ENCODE data around the gene APLN. TPM values are rescaled to one million over a fixed set of nuclear protein-coding genes. Genes with fewer than 3 reads are reported as not detected.

The APLN gene
- total and polyA plus RNA-seq, 2 of the 13 experiments (the other 11 are each of a cell fraction or from before 2014, with no cell fraction given) = 0.02 to 0.17 TPM

- no peak for TF ChIP-seq HNF1B (CRISPR knock-in tag; IDR thresholded peaks at IDR 0.05)
- TF ChIP-seq DZIP1 (CRISPR knock-in tag; IDR thresholded peaks at IDR 0.05) = no peak
- no peak for TF ChIP-seq MED1 (CRISPR knock-in tag; IDR thresholded peaks at IDR 0.05)
- no peak for TF ChIP-seq ZNF160 (CRISPR knock-in tag; IDR thresholded peaks at IDR 0.05)
- TF ChIP-seq, protein P1, sequence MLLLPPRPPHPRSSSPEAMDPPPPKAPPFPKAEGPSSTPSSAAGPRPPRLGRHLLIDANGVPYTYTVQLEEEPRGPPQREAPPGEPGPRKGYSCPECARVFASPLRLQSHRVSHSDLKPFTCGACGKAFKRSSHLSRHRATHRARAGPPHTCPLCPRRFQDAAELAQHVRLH (CRISPR knock-in tag; IDR thresholded peaks at IDR 0.05; ENCODE audit: borderline replicate concordance, low read depth) = no peak
- no peak for TF ChIP-seq ZNF33A (CRISPR knock-in tag; IDR thresholded peaks at IDR 0.05; ENCODE audit: borderline replicate concordance)
- TF ChIP-seq XRCC5 (optimal IDR thresholded peaks at IDR 0.05; ENCODE audit: low read length) = no peak
- TF ChIP-seq TCF7 (IDR thresholded peaks at IDR 0.05; ENCODE audit: low read depth) = no peak
- TF ChIP-seq, protein P2, sequence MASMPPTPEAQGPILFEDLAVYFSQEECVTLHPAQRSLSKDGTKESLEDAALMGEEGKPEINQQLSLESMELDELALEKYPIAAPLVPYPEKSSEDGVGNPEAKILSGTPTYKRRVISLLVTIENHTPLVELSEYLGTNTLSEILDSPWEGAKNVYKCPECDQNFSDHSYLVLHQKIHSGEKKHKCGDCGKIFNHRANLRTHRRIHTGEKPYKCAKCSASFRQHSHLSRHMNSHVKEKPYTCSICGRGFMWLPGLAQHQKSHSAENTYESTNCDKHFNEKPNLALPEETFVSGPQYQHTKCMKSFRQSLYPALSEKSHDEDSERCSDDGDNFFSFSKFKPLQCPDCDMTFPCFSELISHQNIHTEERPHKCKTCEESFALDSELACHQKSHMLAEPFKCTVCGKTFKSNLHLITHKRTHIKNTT (CRISPR knock-in tag; IDR thresholded peaks at IDR 0.05) = no peak
- no peak for TF ChIP-seq KLF12 (CRISPR knock-in tag; IDR thresholded peaks at IDR 0.05; ENCODE audit: borderline replicate concordance)
- no peak for TF ChIP-seq BRD4 (CRISPR knock-in tag; IDR thresholded peaks at IDR 0.05)
- no peak for TF ChIP-seq ZNF549 (CRISPR knock-in tag; IDR thresholded peaks at IDR 0.05)
- no peak for TF ChIP-seq PTBP1 (IDR thresholded peaks at IDR 0.05; ENCODE audit: low read depth, low read length, poor library complexity, severe bottlenecking)
- no peak for TF ChIP-seq PATZ1 (CRISPR knock-in tag; IDR thresholded peaks at IDR 0.05)
- no peak for TF ChIP-seq MED13 (CRISPR knock-in tag; IDR thresholded peaks at IDR 0.05)
- TF ChIP-seq KDM3A (CRISPR knock-in tag; IDR thresholded peaks at IDR 0.05; ENCODE audit: low read depth) = no peak
- no peak for TF ChIP-seq PCBP1 (IDR thresholded peaks at IDR 0.05; ENCODE audit: borderline replicate concordance, low read depth, low read length)
- no peak for TF ChIP-seq ZBTB37 (CRISPR knock-in tag; IDR thresholded peaks at IDR 0.05)
- TF ChIP-seq ZNF598 (CRISPR knock-in tag; IDR thresholded peaks at IDR 0.05; ENCODE audit: borderline replicate concordance) = no peak
- TF ChIP-seq HNF4A (CRISPR knock-in tag; IDR thresholded peaks at IDR 0.05) = peak; percentile 84
- no peak for TF ChIP-seq ZNF850 (CRISPR knock-in tag; conservative IDR thresholded peaks at IDR 0.05)
- TF ChIP-seq, protein P3, sequence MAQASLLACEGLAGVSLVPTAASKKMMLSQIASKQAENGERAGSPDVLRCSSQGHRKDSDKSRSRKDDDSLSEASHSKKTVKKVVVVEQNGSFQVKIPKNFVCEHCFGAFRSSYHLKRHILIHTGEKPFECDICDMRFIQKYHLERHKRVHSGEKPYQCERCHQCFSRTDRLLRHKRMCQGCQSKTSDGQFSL (CRISPR knock-in tag; IDR thresholded peaks at IDR 0.05) = no peak
These were observed 38.6 kb upstream of the APLN start (continued) for GRCh38 chrX:129693354-129693753.
